Mucosa of rectum (tissue), 2 donors: ENCODE measurements around the gene VARS2.
"Not testable (repeated sequence)": the region's sequence is repeated elsewhere in the genome, so short reads cannot be mapped to it uniquely, and the experiment has no call there.

ENCODE experiments used
- H3K27ac ChIP-seq, 2 donors: one replicate each; pipeline ENCODE4 v1.7.0; 2013; ENCODE audit warnings: inconsistent platforms in 2 of 2, low read depth in 2 of 2, low read length in 2 of 2
- H3K27me3 ChIP-seq, 2 donors: one replicate each; pipeline ENCODE4 v1.7.0; 2013; ENCODE audit warnings: low read length in 2 of 2; ENCODE audit not compliant: control insufficient read depth in 2 of 2, insufficient read depth in 2 of 2
- H3K36me3 ChIP-seq, 2 donors: one replicate each; pipeline ENCODE4 v1.7.0; 2013; ENCODE audit warnings: low read length in 2 of 2; ENCODE audit not compliant: control insufficient read depth in 2 of 2, insufficient read depth in 2 of 2
- H3K4me1 ChIP-seq, 2 donors: one replicate each; pipeline ENCODE4 v1.7.0; 2013; ENCODE audit warnings: low read length in 2 of 2, mild to moderate bottlenecking in 1 of 2; ENCODE audit not compliant: control insufficient read depth in 2 of 2, insufficient read depth in 2 of 2
- H3K4me3 ChIP-seq, 2 donors: one replicate each; pipeline ENCODE4 v1.7.0; 2013; ENCODE audit warnings: low read length in 2 of 2
- H3K9ac ChIP-seq, 2 donors: one replicate each; pipeline ENCODE4 v1.7.0; 2013; ENCODE audit warnings: low read length in 2 of 2, low read depth in 1 of 2, mild to moderate bottlenecking in 1 of 2
- H3K9me3 ChIP-seq, 2 donors: one replicate each; pipeline ENCODE4 v1.7.0; 2013; ENCODE audit warnings: low read length in 2 of 2; ENCODE audit not compliant: control insufficient read depth in 2 of 2
- donor health status: healthy.
- donor health status: Normal muscosa, but diverticular disease.

The VARS2 gene

DNA sequence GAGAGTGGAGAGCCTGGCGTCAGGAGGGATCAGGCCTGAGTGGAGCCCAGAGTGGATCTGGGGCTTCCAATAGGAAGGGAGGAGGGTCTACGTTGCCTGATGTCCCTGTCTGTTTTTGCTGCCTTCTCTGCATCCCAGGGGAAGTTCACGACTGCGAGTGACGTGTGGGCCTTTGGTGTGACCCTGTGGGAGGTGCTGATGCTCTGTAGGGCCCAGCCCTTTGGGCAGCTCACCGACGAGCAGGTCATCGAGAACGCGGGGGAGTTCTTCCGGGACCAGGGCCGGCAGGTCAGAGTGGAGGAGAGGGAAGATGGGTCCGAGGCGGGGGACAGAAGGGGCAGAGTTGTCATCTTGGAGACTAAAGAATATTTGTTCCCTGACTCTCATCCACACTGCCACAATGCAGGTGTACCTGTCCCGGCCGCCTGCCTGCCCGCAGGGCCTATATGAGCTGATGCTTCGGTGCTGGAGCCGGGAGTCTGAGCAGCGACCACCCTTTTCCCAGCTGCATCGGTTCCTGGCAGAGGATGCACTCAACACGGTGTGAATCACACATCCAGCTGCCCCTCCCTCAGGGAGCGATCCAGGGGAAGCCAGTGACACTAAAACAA, 15.2 kb upstream of the VARS2 start:
- H3K27ac ChIP-seq, result no peak overlapping the region
- peaks cover 47 to 51% of the 10 kb centered on the region in 2 donors for H3K36me3 ChIP-seq
- H3K9ac ChIP-seq, result no peak overlapping the region
- no peaks in the 10 kb centered on the region for H3K4me1 ChIP-seq
- no peak overlapping the region for H3K4me3 ChIP-seq
- H3K9me3 ChIP-seq, result no peaks in the 10 kb centered on the region
- H3K27me3 ChIP-seq, result no peaks in the 10 kb centered on the region

DNA sequence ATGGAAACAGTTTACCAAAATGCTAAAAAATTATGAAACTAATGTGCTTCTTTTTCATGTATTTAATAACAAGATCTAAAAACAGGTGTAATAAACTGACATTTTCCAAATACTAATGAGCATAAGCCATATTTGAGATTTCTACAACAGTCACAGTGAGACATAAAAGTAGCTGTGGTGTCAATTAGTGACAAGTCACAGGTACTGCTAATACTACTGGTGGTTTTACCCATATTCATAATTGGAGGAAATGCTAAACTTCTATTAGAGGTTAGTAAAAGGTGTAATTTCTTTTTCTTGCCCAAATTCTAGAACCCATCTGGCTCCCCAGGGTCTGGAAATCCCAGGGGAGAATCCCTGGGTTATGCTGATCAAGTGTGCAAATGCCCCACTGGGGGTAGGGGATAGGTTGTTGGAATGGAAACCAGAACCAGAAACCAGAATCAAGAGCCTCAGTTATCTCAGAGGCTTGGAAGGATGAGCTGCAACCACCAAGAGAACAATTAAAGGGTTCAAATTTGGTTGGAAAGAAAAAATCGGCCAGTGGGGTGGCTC, 13.1 kb upstream of the VARS2 start:
- peaks cover 34% of the 10 kb centered on the region in 2 donors for H3K36me3 ChIP-seq
- no peaks in the 10 kb centered on the region for H3K27me3 ChIP-seq
- no peaks in the 10 kb centered on the region for H3K4me1 ChIP-seq
- H3K9me3 ChIP-seq, result no peaks in the 10 kb centered on the region
- no peak overlapping the region for H3K4me3 ChIP-seq
- no peak overlapping the region for H3K27ac ChIP-seq
- no peak overlapping the region for H3K9ac ChIP-seq

DNA sequence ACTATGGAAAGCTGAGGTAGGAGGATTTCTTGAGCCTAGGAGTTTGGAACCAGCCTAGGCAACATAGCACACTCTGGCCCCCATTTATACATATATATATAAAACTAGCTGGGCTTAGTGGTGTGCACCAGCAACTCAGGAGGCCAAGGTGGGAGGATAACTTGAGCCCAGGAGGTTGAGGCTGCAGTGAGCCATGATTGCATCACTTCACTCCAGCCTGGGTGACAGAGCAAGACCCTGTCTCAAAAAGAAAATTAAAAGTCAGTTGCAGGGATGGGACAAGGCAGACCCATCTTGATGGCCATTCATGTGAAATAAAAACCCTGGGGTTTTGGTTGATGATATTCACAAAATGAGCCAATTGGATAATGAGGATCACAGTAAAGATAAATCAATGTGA, 12.6 kb upstream of the VARS2 start:
- H3K36me3 ChIP-seq, result peaks cover 29 to 32% of the 10 kb centered on the region in 2 donors
- H3K27ac ChIP-seq, result no peak overlapping the region
- H3K9ac ChIP-seq, result no peak overlapping the region
- H3K4me1 ChIP-seq, result no peaks in the 10 kb centered on the region
- no peak overlapping the region for H3K4me3 ChIP-seq
- no peaks in the 10 kb centered on the region for H3K27me3 ChIP-seq
- no peaks in the 10 kb centered on the region for H3K9me3 ChIP-seq

DNA sequence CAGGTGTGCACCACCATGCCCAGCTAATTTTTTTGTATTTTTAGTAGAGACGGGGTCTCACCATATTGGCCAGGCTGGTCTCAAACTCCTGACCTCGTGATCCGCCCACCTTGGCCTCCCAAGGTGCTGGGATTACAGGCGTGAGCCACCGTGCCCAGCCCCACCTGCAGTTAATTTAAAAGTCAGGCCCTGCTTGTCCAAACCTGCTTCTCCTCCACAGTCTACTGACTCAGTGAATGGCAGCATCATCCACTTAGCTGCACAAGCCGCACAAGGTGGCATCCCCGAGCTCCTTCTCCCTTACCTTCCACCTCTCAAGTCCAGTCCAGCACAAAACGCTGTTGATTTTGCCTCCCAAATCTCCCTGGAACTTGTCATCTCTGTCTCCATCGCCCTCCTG, 11.8 kb upstream of the VARS2 start:
- Histone ChIP-seq H3K9ac (peak overlapping the region in 1 of 2 donors; percentile 27), H3K36me3 (peaks cover 25 to 26% of the 10 kb centered on the region in 2 donors)
- H3K4me1 ChIP-seq, H3K27me3 ChIP-seq, H3K9me3 ChIP-seq, H3K4me3 ChIP-seq, H3K27ac ChIP-seq: not testable (repeated sequence)

DNA sequence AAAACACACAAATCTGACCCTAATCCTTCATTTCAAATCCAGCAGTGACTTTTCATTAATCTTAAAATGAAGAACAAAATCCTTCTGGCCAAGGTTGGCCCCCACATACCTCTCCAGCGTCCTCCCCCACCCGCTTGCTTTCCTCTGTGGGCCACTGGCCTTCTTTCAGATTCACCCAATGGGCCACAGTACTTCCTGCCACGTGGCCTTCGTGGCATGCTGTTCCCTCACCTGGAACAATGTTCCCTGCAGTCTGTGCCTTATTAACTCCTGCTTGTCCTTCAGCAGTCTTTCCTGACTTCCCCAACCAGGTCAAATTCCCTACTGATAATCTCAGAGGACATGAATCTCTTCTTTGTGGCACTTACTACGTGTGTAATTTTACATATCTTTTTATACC, 11.3 kb upstream of the VARS2 start:
- no peak overlapping the region for H3K4me3 ChIP-seq
- H3K27ac ChIP-seq, result no peak overlapping the region
- peaks cover 20 to 21% of the 10 kb centered on the region in 2 donors for H3K36me3 ChIP-seq
- no peaks in the 10 kb centered on the region for H3K9me3 ChIP-seq
- no peaks in the 10 kb centered on the region for H3K27me3 ChIP-seq
- no peaks in the 10 kb centered on the region for H3K4me1 ChIP-seq
- peak overlapping the region in 1 of 2 donors; percentile 27 for H3K9ac ChIP-seq

DNA sequence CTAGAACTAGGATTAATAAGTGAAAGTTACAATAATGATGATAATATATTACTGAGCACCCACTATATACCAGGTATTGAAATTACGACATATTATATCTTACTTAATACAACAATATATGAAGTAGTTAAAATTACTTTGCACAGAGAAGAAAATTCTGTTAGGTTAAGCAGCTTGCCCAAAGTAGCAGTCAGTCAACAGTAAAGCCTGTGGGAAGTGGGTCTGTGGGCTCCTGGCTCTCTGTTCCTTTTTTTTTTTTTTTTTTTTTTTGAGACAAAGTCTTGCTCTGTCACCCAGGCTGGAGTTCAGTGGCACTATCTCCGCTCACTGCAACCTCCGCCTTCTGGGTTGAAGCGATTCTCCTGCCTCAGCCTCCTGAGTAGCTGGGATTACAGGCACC, 10.8 kb upstream of the VARS2 start:
- no peaks in the 10 kb centered on the region for H3K27me3 ChIP-seq
- peaks cover 15% of the 10 kb centered on the region in 2 donors for H3K36me3 ChIP-seq
- H3K9ac ChIP-seq, result no peak overlapping the region
- H3K9me3 ChIP-seq, result no peaks in the 10 kb centered on the region
- H3K4me1 ChIP-seq, result peaks cover 0 to under 1% of the 10 kb centered on the region in 2 donors
- no peak overlapping the region for H3K4me3 ChIP-seq
- H3K27ac ChIP-seq, result no peak overlapping the region

DNA sequence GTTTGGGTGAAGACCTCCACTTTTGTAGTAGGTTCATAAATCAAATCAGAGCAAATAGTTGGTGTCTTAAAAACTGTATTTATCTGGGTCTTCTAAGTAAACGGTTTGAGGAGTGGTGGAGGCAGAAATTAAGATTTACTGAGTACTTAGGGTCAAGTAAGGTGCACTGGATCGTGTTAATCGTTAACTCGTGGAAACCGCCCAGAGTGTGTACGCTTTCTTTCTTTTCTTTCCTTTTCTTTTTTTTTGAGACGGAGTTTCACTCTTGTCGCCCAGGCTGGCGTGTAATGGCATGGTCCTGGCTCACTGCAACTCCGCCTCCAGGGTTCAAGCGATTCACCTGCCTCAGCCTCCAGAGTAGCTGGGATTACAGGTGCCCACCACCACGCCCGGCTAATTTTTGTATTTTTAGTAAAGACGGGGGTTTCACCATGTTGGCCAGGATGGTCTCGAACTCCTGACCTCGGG, 6.7 kb upstream of the VARS2 start:
- Histone ChIP-seq H3K36me3 (peaks cover 12 to 13% of the 10 kb centered on the region in 2 donors), H3K4me3 (peak overlapping the region; percentile 91 to 99), H3K27ac (peak overlapping the region; percentile 1 to 37), H3K9ac (peak overlapping the region in 1 of 2 donors; percentile 80), H3K4me1 (peaks cover 9 to 10% of the 10 kb centered on the region in 2 donors)
- not testable (repeated sequence) for H3K27me3 ChIP-seq, H3K9me3 ChIP-seq

DNA sequence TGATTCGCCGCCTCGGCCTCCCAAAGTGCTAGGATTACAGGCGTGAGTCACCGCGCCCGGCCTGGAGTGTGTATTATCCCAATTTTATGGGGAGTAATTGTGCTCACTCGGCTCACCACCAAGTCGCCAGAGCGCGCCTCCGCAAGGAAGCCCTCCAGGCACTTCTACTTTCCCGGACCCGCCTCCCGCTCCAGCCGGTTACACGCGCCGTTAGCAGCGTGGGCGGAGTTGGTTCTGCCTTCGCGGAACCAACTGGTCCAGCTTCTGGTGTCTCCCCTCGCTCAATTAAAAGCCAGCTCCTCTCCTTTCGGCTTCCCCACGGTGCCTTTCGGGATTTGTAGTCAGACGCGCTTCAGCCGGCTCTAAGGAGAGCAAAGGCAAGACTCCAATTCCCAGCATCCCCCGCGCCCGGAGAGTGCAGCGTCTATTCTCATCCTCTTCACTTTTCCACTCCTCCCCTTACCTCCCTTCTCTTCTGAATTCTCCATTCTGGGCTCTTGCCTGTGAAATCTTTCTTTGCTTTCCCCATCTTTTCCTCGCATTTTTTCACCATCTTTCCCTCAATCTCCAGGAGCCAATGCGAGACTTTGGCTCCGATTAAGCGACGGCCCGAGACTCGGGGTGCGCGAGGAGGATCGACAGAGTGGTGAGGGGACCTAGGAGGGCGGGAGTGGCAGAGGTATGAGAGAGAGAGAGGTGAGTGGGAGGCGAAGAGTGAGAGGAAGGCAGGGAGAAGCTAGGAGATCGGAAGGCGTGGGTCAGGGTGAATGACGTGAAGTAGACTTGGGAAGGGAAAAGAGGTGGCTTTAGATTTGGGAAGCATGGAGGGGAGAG, 6.1 kb upstream of the VARS2 start, which contains the start of gene GTF2H4:
Gene GTF2H4 (plus strand): TSS at position 450 of the 834 bp plus-strand sequence.
- Histone ChIP-seq H3K36me3 (peaks cover 13 to 14% of the 10 kb centered on the region in 2 donors), H3K9ac (peak within 1 kb of the TSS; percentile 68 to 80), H3K9me3 (no peaks in the 10 kb centered on the region), H3K27me3 (no peaks in the 10 kb centered on the region), H3K4me3 (peak within 1 kb of the TSS; percentile 91 to 99), H3K27ac (peak within 1 kb of the TSS; percentile 1 to 37), H3K4me1 (peaks cover 9 to 10% of the 10 kb centered on the region in 2 donors)

DNA sequence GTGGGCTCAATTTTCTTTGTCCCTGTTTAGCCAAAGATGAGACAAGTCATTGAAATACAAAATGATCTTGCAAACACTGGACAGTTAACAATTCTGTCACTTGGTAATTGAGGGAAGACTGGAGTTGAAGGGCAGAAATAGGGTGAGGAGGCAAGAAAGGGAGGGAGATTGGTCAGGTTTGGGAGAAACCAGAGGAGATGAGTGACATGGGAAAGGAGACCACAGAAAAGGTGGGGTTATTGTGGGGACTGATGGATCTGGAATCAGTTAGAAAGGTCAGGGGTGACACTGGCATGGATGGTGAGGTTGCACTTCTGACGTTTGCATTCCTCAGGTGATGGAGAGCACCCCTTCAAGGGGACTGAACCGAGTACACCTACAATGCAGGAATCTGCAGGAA, 5.3 kb upstream of the VARS2 start:
- Histone ChIP-seq H3K27me3 (no peaks in the 10 kb centered on the region), H3K36me3 (peaks cover 13 to 14% of the 10 kb centered on the region in 2 donors), H3K9ac (peak overlapping the region; percentile 68 to 80), H3K4me3 (peak overlapping the region; percentile 91 to 99), H3K9me3 (no peaks in the 10 kb centered on the region), H3K4me1 (peaks cover 12 to 17% of the 10 kb centered on the region in 2 donors), H3K27ac (no peak overlapping the region)

DNA sequence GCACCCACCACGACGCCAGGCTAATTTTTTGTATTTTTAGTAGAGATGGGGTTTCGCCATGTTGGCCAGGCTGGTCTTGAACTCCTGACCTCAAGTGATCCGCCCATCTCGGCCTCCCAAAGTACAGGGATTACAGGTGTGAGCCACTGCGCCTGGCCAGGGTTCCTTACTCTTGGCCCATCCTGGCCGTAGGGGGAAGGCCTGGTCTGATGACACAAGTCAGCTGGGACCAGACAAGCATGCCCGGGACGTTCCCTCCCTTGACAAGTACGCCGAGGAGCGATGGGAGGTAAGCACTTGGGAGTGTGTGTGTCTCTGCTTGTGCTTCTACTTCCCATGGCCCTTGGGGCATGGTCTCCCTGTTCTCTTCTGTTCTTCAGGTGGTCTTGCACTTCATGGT, 3.6 kb upstream of the VARS2 start:
- H3K9ac ChIP-seq, H3K27me3 ChIP-seq, H3K4me3 ChIP-seq, H3K27ac ChIP-seq, H3K9me3 ChIP-seq: not testable (repeated sequence)
- peaks cover 22 to 29% of the 10 kb centered on the region in 2 donors for H3K4me1 ChIP-seq
- peaks cover 13 to 14% of the 10 kb centered on the region in 2 donors for H3K36me3 ChIP-seq
